Measurements from ENCODE around the gene SRSF7. TPM values are rescaled to one million over a fixed set of nuclear protein-coding genes. Genes with fewer than 3 reads are reported as not detected.

The SRSF7 gene
- total RNA-seq, 4 donors from 2014 or later, result 94.4 to 163 (median 128) TPM

- DNase-seq, result peak in 1 of 2 donors; percentile 7
- H3K27ac ChIP-seq, result no peak overlapping the region
Observed at GRCh38 chr2:38723173-38723572, 28.0 kb downstream of the SRSF7 start.

GRCh38 chr2:38722271-38723061, 28.7 kb downstream of the SRSF7 start:
- H3K27ac ChIP-seq, result no peak overlapping the region
- TF ChIP-seq POLR2A (IDR thresholded peaks at IDR 0.05) (no peak), CTCF (IDR thresholded peaks at IDR 0.05) (no peak)
- no peak overlapping the region for H3K4me3 ChIP-seq
- intact Hi-C loops (cut with DNase I; ENCODE audit: low total_unique reads), result loop anchor here (10.0 kb wide), 1 partner anchor 118 kb away; the partner anchor contains the start of gene HNRNPLL
- H3K36me3 ChIP-seq, result no peaks in the 10 kb centered on the region
- H3K27me3 ChIP-seq, result no peaks in the 10 kb centered on the region
- peak in 1 of 2 donors; percentile 6 for DNase-seq
- no peaks in the 10 kb centered on the region for H3K9me3 ChIP-seq
- peaks cover 3 to 7% of the 10 kb centered on the region in 2 donors for H3K4me1 ChIP-seq

More at GRCh38 chr2:38723173-38723572, 28.0 kb downstream of the SRSF7 start:
- H3K9me3 ChIP-seq, result no peaks in the 10 kb centered on the region
- H3K27me3 ChIP-seq, result no peaks in the 10 kb centered on the region
- H3K4me3 ChIP-seq, result no peak overlapping the region
- H3K4me1 ChIP-seq, result peaks cover 3 to 7% of the 10 kb centered on the region in 2 donors
- intact Hi-C loops (cut with DNase I; ENCODE audit: low total_unique reads), result loop anchor here (10.0 kb wide), 1 partner anchor 118 kb away; the partner anchor contains the start of gene HNRNPLL
- TF ChIP-seq CTCF (IDR thresholded peaks at IDR 0.05), result no peak
- TF ChIP-seq POLR2A (IDR thresholded peaks at IDR 0.05), result no peak
- no peaks in the 10 kb centered on the region for H3K36me3 ChIP-seq

- intact Hi-C loops (cut with DNase I; ENCODE audit: low total_unique reads), result loop anchor here (10.0 kb wide), 1 partner anchor 116 kb away; the partner anchor contains the start of gene HNRNPLL
Observed at GRCh38 chr2:38720613-38721241, 30.4 kb downstream of the SRSF7 start.

GRCh38 chr2:38719706-38720105, 31.5 kb downstream of the SRSF7 start:
- Histone ChIP-seq H3K9me3 (no peaks in the 10 kb centered on the region), H3K36me3 (no peaks in the 10 kb centered on the region), H3K4me1 (peaks cover 3 to 7% of the 10 kb centered on the region in 2 donors), H3K4me3 (no peak overlapping the region), H3K27ac (peak overlapping the region; percentile 28 to 65), H3K27me3 (no peaks in the 10 kb centered on the region)
- DNase-seq, result no peak
- no peak for TF ChIP-seq CTCF (IDR thresholded peaks at IDR 0.05)
- TF ChIP-seq POLR2A (IDR thresholded peaks at IDR 0.05), result no peak
- intact Hi-C loops (cut with DNase I; ENCODE audit: low total_unique reads), result loop anchor here (10.0 kb wide), 1 partner anchor 115 kb away; the partner anchor contains the start of gene HNRNPLL

More at GRCh38 chr2:38720613-38721241, 30.4 kb downstream of the SRSF7 start:
- H3K4me3 ChIP-seq, result no peak overlapping the region
- H3K9me3 ChIP-seq, result no peaks in the 10 kb centered on the region
- TF ChIP-seq POLR2A (IDR thresholded peaks at IDR 0.05), result no peak
- TF ChIP-seq CTCF (IDR thresholded peaks at IDR 0.05), result no peak
- peaks cover 3 to 7% of the 10 kb centered on the region in 2 donors for H3K4me1 ChIP-seq
- peak overlapping the region; percentile 28 to 65 for H3K27ac ChIP-seq
- H3K36me3 ChIP-seq, result no peaks in the 10 kb centered on the region
- peak; percentile 82 to 90 for DNase-seq
- no peaks in the 10 kb centered on the region for H3K27me3 ChIP-seq

GRCh38 chr2:38718601-38719000, 32.6 kb downstream of the SRSF7 start:
- Histone ChIP-seq H3K27me3 (no peaks in the 10 kb centered on the region), H3K36me3 (no peaks in the 10 kb centered on the region), H3K4me1 (peaks cover 3 to 7% of the 10 kb centered on the region in 2 donors), H3K9me3 (no peaks in the 10 kb centered on the region), H3K27ac (no peak overlapping the region), H3K4me3 (no peak overlapping the region)
- DNase-seq, result no peak
- TF ChIP-seq CTCF (IDR thresholded peaks at IDR 0.05) (no peak), POLR2A (IDR thresholded peaks at IDR 0.05) (no peak)
- intact Hi-C loops (cut with DNase I; ENCODE audit: low total_unique reads), result no loop called here

Data from uterus (tissue), 4 donors.